Loucy (cell line): ENCODE data around the gene CGREF1.

Experiments
- H2AFZ ChIP-seq: fragments of 200-600 bp; sonication (generic); 2 replicates; pipeline ENCODE4 v1.6.0; 2016; ENCODE audit warnings: antibody characterized with exemption, mild to moderate bottlenecking, low read length, moderate library complexity
- H3F3A ChIP-seq: fragments of 200-600 bp; 2 replicates; pipeline ENCODE4 v1.6.0; 2016; ENCODE audit warnings: antibody characterized with exemption, low read depth, mild to moderate bottlenecking
- H3K27me3 ChIP-seq: fragments of 200-600 bp; sonication (generic); 2 replicates; pipeline ENCODE4 v1.6.1; 2014; ENCODE audit warnings: low read length, mild to moderate bottlenecking; ENCODE audit not compliant: insufficient read depth, poor library complexity, severe bottlenecking
- H3K36me3 ChIP-seq: fragments of 200-600 bp; sonication (generic); 2 replicates; pipeline ENCODE4 v1.6.1; 2016; ENCODE audit warnings: low read length; ENCODE audit not compliant: insufficient read depth
- H3K4me1 ChIP-seq: fragments of 200-600 bp; sonication (generic); 2 replicates; pipeline ENCODE4 v1.5.1; 2014; ENCODE audit warnings: low read length, mild to moderate bottlenecking; ENCODE audit not compliant: insufficient read depth, poor library complexity, severe bottlenecking
- H3K4me2 ChIP-seq: fragments of 200-600 bp; sonication (generic); 2 replicates; pipeline ENCODE4 v1.6.0; 2014; ENCODE audit warnings: antibody characterized with exemption, low read length, low read depth, mild to moderate bottlenecking; ENCODE audit not compliant: poor library complexity, severe bottlenecking
- H3K4me3 ChIP-seq: fragments of 200-600 bp; sonication (generic); 2 replicates; pipeline ENCODE4 v1.5.1; 2014; ENCODE audit warnings: low read length, mild to moderate bottlenecking, mixed read lengths; ENCODE audit not compliant: poor library complexity, severe bottlenecking
- H3K79me2 ChIP-seq: fragments of 200-600 bp; sonication (generic); 2 replicates; pipeline ENCODE4 v1.6.1; 2014; ENCODE audit warnings: low read length; ENCODE audit not compliant: insufficient read depth
- H3K9ac ChIP-seq: fragments of 200-600 bp; sonication (generic); 2 replicates; pipeline ENCODE4 v1.6.0; 2014; ENCODE audit warnings: mild to moderate bottlenecking, low read depth, low read length, moderate library complexity; ENCODE audit not compliant: poor library complexity, severe bottlenecking
- H3K9me2 ChIP-seq: fragments of 200-600 bp; sonication (generic); replicated peaks from 2 replicates; pipeline ENCODE4 v1.6.1; 2016; ENCODE audit warnings: low read depth, low read length, mixed read lengths
- H3K9me3 ChIP-seq: fragments of 200-600 bp; sonication (generic); 2 replicates; pipeline ENCODE4 v1.6.1; 2014; ENCODE audit warnings: mild to moderate bottlenecking, antibody characterized with exemption, low read length, low read depth; ENCODE audit not compliant: insufficient read depth
- H4K20me1 ChIP-seq: fragments of 200-600 bp; sonication (generic); 2 replicates; pipeline ENCODE4 v1.6.0; 2014; ENCODE audit warnings: antibody characterized with exemption, low read length, mild to moderate bottlenecking; ENCODE audit not compliant: insufficient read depth, poor library complexity, severe bottlenecking
- EZH2phosphoT487 ChIP-seq: fragments of 200-600 bp; IDR thresholded peaks from 2 replicates; pipeline ENCODE4 v1.6.1; 2018; ENCODE audit warnings: antibody characterized with exemption, mild to moderate bottlenecking, moderate library complexity, borderline replicate concordance
- TF ChIP-seq, protein P1 (sequence below): fragments of 200-600 bp; sonication (generic); conservative IDR thresholded peaks from 2 replicates; pipeline ENCODE4 v1.5.1; 2014; ENCODE audit warnings: mild to moderate bottlenecking, antibody characterized with exemption, low read length

Gene CGREF1

DNA sequence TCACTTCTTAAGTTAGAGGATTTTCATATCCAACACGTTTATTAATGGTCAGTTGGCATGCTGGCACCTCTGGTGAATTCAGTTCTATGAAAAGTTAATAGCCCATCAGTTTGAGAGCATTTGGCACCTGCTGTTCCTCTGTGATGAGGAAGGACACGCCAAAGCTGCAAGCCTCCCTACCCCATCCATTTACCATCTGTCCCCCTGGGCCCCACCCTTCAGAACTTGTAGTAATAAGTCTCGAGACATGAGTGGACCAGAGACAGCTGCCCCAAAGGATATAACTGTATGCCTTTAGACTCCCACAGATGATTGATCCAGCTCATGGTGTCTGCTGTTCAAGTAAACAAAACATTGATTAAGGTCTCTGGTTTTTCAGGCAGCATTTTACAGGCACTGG is 53.8 kb downstream of the CGREF1 start:
- no peaks in the 10 kb centered on the region for H3K36me3 ChIP-seq
- TF ChIP-seq, protein P1, sequence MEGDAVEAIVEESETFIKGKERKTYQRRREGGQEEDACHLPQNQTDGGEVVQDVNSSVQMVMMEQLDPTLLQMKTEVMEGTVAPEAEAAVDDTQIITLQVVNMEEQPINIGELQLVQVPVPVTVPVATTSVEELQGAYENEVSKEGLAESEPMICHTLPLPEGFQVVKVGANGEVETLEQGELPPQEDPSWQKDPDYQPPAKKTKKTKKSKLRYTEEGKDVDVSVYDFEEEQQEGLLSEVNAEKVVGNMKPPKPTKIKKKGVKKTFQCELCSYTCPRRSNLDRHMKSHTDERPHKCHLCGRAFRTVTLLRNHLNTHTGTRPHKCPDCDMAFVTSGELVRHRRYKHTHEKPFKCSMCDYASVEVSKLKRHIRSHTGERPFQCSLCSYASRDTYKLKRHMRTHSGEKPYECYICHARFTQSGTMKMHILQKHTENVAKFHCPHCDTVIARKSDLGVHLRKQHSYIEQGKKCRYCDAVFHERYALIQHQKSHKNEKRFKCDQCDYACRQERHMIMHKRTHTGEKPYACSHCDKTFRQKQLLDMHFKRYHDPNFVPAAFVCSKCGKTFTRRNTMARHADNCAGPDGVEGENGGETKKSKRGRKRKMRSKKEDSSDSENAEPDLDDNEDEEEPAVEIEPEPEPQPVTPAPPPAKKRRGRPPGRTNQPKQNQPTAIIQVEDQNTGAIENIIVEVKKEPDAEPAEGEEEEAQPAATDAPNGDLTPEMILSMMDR = no peak
- TF ChIP-seq EZH2phosphoT487 = no peak
- H4K20me1 ChIP-seq = peaks cover 10% of the 10 kb centered on the region

DNA sequence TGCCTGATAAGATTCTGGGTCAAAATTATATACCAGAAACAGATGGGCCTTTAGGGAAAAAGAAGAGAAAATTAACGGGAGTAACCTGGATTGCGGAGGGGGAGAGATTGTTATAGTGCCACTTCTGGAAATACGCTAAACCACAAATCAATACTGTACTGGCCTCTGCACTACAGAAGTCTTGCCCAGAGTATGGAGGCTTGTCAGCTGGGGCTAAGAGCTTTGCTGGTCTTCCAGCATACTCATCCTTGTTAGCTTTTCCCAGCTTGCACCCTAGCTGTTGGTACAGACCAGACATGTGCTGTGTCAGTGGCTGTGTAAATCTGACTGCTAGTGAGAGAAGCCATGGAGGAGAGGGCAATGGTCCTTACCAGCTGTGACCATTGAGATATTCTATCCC is 58.6 kb downstream of the CGREF1 start:
- peaks cover 30% of the 10 kb centered on the region; the same call in 1 of the 2 replicates for H3K36me3 ChIP-seq
- H3K4me3 ChIP-seq = no peak overlapping the region
- no peaks in the 10 kb centered on the region for H3F3A ChIP-seq
- H3K27me3 ChIP-seq = no peaks in the 10 kb centered on the region
- H3K9ac ChIP-seq = no peak overlapping the region
- H3K9me2 ChIP-seq = no peaks in the 10 kb centered on the region
- no peak overlapping the region for H2AFZ ChIP-seq
- H3K9me3 ChIP-seq = no peaks in the 10 kb centered on the region
- H3K4me2 ChIP-seq = no peak overlapping the region
- no peak for TF ChIP-seq EZH2phosphoT487
- TF ChIP-seq, protein P1 = no peak
- H3K4me1 ChIP-seq = no peaks in the 10 kb centered on the region
- peaks cover 3% of the 10 kb centered on the region; the same call in 1 of the 2 replicates for H3K79me2 ChIP-seq
- H4K20me1 ChIP-seq = no peaks in the 10 kb centered on the region

More for the DNA sequence above, 53.8 kb downstream of the CGREF1 start:
- no peaks in the 10 kb centered on the region for H3K9me2 ChIP-seq
- no peaks in the 10 kb centered on the region for H3K27me3 ChIP-seq
- H3F3A ChIP-seq = no peaks in the 10 kb centered on the region
- H2AFZ ChIP-seq = no peak overlapping the region
- H3K4me2 ChIP-seq = no peak overlapping the region
- no peaks in the 10 kb centered on the region for H3K9me3 ChIP-seq
- no peak overlapping the region for H3K9ac ChIP-seq
- peaks cover 30% of the 10 kb centered on the region for H3K79me2 ChIP-seq
- H3K4me3 ChIP-seq = no peak overlapping the region
- H3K4me1 ChIP-seq = peaks cover 17% of the 10 kb centered on the region

- no peaks in the 10 kb centered on the region for H3K9me3 ChIP-seq
- peaks cover 3% of the 10 kb centered on the region; the same call in 1 of the 2 replicates for H3K79me2 ChIP-seq
- H3K9ac ChIP-seq = no peak overlapping the region
- H4K20me1 ChIP-seq = no peaks in the 10 kb centered on the region
- H3K4me2 ChIP-seq = no peak overlapping the region
- no peak overlapping the region for H3K4me3 ChIP-seq
- no peak overlapping the region for H2AFZ ChIP-seq
- no peak for TF ChIP-seq EZH2phosphoT487
- TF ChIP-seq, protein P1 = no peak
- peaks cover 39% of the 10 kb centered on the region; the same call in 1 of the 2 replicates for H3K36me3 ChIP-seq
- H3F3A ChIP-seq = no peaks in the 10 kb centered on the region
- no peaks in the 10 kb centered on the region for H3K4me1 ChIP-seq
- no peaks in the 10 kb centered on the region for H3K27me3 ChIP-seq
- no peaks in the 10 kb centered on the region for H3K9me2 ChIP-seq
Measured at GRCh38 chr2:27059141-27059820, 59.6 kb downstream of the CGREF1 start.
